DMS53 (cell line): ENCODE measurements around the gene CCDC82.
A peak's percentile ranks its signal among the peaks of the same experiment; 100 is the strongest.

Source experiments
- DNase-seq: peaks from one replicate; lab custom pipeline; 2025; lab: John Stamatoyannopoulos, UW

Gene CCDC82

GRCh38 chr11:96306933-96307775 lies 82.6 kb downstream of the CCDC82 start:
- peak; percentile 95 for DNase-seq

DNA sequence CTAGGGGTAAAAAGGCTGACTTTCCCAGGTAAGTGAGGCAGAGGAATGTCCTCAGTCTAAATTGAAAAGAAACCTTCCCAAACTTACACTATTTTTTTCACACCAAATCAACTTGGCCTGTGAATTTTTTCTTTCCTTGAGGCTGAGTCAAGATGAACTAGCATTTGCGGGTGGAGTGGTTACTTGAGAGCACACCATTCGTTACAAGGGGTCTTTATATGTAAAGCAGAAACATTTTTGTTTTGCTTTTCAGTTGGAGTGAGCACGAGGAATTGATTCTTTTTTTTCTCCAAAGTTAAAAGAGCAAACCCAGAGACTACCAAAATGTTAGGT lies 83.1 kb downstream of the CCDC82 start:
- DNase-seq = no peak

- DNase-seq = no peak
These were observed 83.6 kb downstream of the CCDC82 start for GRCh38 chr11:96306071-96306470.

DNA sequence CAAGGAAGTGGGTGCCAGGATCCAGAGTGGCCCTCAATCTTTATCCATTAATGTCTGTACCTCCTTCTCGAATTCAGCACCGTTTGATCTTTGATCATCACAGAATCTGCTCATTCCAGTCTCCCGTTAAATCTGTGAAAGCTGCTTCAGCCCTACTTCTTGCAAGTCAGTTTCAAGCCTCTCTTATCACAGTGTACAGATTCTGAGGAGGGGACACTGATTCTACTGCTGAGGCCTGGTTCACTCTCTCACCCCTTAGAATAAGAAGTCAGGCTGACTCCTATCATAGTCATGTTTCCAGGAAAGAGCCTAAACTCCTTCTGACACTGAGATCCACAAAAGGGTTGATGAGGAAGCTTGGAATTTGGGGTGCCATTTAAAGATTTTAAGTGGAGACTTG lies 85.7 kb downstream of the CCDC82 start:
- DNase-seq = no peak

- DNase-seq = peak; percentile 48
These were observed 86.6 kb downstream of the CCDC82 start for GRCh38 chr11:96303064-96303463.
